Prostate gland (tissue), 2 donors: ENCODE data around the gene ADPRH.
"Not testable (repeated sequence)": the region's sequence is repeated elsewhere in the genome, so short reads cannot be mapped to it uniquely, and the experiment has no call there.

Experiments used
- POLR2A ChIP-seq: fragments of 450-650 bp; IDR thresholded peaks from one replicate; pipeline ENCODE4 v1.6.1; 2016; ENCODE audit warnings: antibody characterized with exemption, mild to moderate bottlenecking
- TF ChIP-seq, protein P1 (sequence below), 4 experiments: fragments of 200-600 bp in 2 of 4; fragments of 450-650 bp in 2 of 4; sonication (generic) in 2 of 4; IDR thresholded peaks; 1 replicate in 3 of 4; 2 replicates in 1 of 4; pipeline ENCODE4 v1.5.1; 2016 to 2019; ENCODE audit warnings: antibody characterized with exemption in 4 of 4, mild to moderate bottlenecking in 2 of 4, moderate library complexity in 2 of 4

DNA sequence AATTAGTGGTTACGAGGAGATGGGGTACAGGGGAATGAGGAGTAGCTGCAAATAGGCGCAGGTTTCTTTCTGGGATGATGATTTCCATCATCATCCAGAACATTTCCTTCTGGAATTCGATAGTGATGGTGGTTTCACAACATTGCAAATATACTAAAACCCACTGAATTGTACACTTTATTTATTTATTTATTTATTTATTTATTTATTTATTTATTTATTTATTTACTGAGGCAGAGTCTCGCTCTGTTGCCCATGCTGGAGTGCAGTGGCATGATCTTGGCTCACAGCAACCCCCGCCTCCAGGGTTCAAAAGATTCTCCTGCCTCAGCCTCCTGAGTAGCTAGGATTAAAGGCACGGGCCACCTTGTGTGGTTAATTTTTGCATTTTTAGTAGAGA lies 26.4 kb upstream of the ADPRH start:
- TF ChIP-seq, protein P1, sequence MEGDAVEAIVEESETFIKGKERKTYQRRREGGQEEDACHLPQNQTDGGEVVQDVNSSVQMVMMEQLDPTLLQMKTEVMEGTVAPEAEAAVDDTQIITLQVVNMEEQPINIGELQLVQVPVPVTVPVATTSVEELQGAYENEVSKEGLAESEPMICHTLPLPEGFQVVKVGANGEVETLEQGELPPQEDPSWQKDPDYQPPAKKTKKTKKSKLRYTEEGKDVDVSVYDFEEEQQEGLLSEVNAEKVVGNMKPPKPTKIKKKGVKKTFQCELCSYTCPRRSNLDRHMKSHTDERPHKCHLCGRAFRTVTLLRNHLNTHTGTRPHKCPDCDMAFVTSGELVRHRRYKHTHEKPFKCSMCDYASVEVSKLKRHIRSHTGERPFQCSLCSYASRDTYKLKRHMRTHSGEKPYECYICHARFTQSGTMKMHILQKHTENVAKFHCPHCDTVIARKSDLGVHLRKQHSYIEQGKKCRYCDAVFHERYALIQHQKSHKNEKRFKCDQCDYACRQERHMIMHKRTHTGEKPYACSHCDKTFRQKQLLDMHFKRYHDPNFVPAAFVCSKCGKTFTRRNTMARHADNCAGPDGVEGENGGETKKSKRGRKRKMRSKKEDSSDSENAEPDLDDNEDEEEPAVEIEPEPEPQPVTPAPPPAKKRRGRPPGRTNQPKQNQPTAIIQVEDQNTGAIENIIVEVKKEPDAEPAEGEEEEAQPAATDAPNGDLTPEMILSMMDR (IDR thresholded peaks at IDR 0.05) = not testable (repeated sequence)
- TF ChIP-seq POLR2A = not testable (repeated sequence)
